Loucy (cell line): ENCODE results near the gene SCN5A.

Experiments
- H2AFZ ChIP-seq: fragments of 200-600 bp; sonication (generic); 2 replicates; pipeline ENCODE4 v1.6.0; 2016; ENCODE audit warnings: antibody characterized with exemption, mild to moderate bottlenecking, low read length, moderate library complexity
- H3F3A ChIP-seq: fragments of 200-600 bp; 2 replicates; pipeline ENCODE4 v1.6.0; 2016; ENCODE audit warnings: antibody characterized with exemption, low read depth, mild to moderate bottlenecking
- H3K27me3 ChIP-seq: fragments of 200-600 bp; sonication (generic); 2 replicates; pipeline ENCODE4 v1.6.1; 2014; ENCODE audit warnings: low read length, mild to moderate bottlenecking; ENCODE audit not compliant: insufficient read depth, poor library complexity, severe bottlenecking
- H3K36me3 ChIP-seq: fragments of 200-600 bp; sonication (generic); 2 replicates; pipeline ENCODE4 v1.6.1; 2016; ENCODE audit warnings: low read length; ENCODE audit not compliant: insufficient read depth
- H3K4me1 ChIP-seq: fragments of 200-600 bp; sonication (generic); 2 replicates; pipeline ENCODE4 v1.5.1; 2014; ENCODE audit warnings: low read length, mild to moderate bottlenecking; ENCODE audit not compliant: insufficient read depth, poor library complexity, severe bottlenecking
- H3K4me2 ChIP-seq: fragments of 200-600 bp; sonication (generic); 2 replicates; pipeline ENCODE4 v1.6.0; 2014; ENCODE audit warnings: antibody characterized with exemption, low read length, low read depth, mild to moderate bottlenecking; ENCODE audit not compliant: poor library complexity, severe bottlenecking
- H3K4me3 ChIP-seq: fragments of 200-600 bp; sonication (generic); 2 replicates; pipeline ENCODE4 v1.5.1; 2014; ENCODE audit warnings: low read length, mild to moderate bottlenecking, mixed read lengths; ENCODE audit not compliant: poor library complexity, severe bottlenecking
- H3K79me2 ChIP-seq: fragments of 200-600 bp; sonication (generic); 2 replicates; pipeline ENCODE4 v1.6.1; 2014; ENCODE audit warnings: low read length; ENCODE audit not compliant: insufficient read depth
- H3K9ac ChIP-seq: fragments of 200-600 bp; sonication (generic); 2 replicates; pipeline ENCODE4 v1.6.0; 2014; ENCODE audit warnings: mild to moderate bottlenecking, low read depth, low read length, moderate library complexity; ENCODE audit not compliant: poor library complexity, severe bottlenecking
- H3K9me2 ChIP-seq: fragments of 200-600 bp; sonication (generic); replicated peaks from 2 replicates; pipeline ENCODE4 v1.6.1; 2016; ENCODE audit warnings: low read depth, low read length, mixed read lengths
- H3K9me3 ChIP-seq: fragments of 200-600 bp; sonication (generic); 2 replicates; pipeline ENCODE4 v1.6.1; 2014; ENCODE audit warnings: mild to moderate bottlenecking, antibody characterized with exemption, low read length, low read depth; ENCODE audit not compliant: insufficient read depth
- H4K20me1 ChIP-seq: fragments of 200-600 bp; sonication (generic); 2 replicates; pipeline ENCODE4 v1.6.0; 2014; ENCODE audit warnings: antibody characterized with exemption, low read length, mild to moderate bottlenecking; ENCODE audit not compliant: insufficient read depth, poor library complexity, severe bottlenecking
- CTCF ChIP-seq: fragments of 200-600 bp; sonication (generic); conservative IDR thresholded peaks from 2 replicates; pipeline ENCODE4 v1.5.1; 2014; ENCODE audit warnings: mild to moderate bottlenecking, antibody characterized with exemption, low read length
- EZH2phosphoT487 ChIP-seq: fragments of 200-600 bp; IDR thresholded peaks from 2 replicates; pipeline ENCODE4 v1.6.1; 2018; ENCODE audit warnings: antibody characterized with exemption, mild to moderate bottlenecking, moderate library complexity, borderline replicate concordance

The SCN5A gene

GRCh38 chr3:38616658-38617057, 32.8 kb downstream of the SCN5A start:
- Histone ChIP-seq H3K4me3 (no peak overlapping the region), H3K36me3 (no peaks in the 10 kb centered on the region), H3K4me2 (no peak overlapping the region), H4K20me1 (no peaks in the 10 kb centered on the region), H3K79me2 (no peaks in the 10 kb centered on the region), H3K9ac (no peak overlapping the region), H2AFZ (no peak overlapping the region; the same call in 1 of the 2 replicates), H3F3A (no peaks in the 10 kb centered on the region), H3K9me3 (no peaks in the 10 kb centered on the region), H3K27me3 (no peaks in the 10 kb centered on the region), H3K4me1 (peaks cover 6% of the 10 kb centered on the region), H3K9me2 (no peaks in the 10 kb centered on the region)
- TF ChIP-seq CTCF, result no peak

- H3K4me1 ChIP-seq, result peaks cover 6% of the 10 kb centered on the region
- no peaks in the 10 kb centered on the region for H3K9me2 ChIP-seq
- no peak for TF ChIP-seq EZH2phosphoT487
- no peaks in the 10 kb centered on the region for H3K27me3 ChIP-seq
- no peak overlapping the region for H3K4me3 ChIP-seq
- H3K9ac ChIP-seq, result no peak overlapping the region
- no peak overlapping the region for H2AFZ ChIP-seq
- H3K79me2 ChIP-seq, result no peaks in the 10 kb centered on the region
- H3K9me3 ChIP-seq, result no peaks in the 10 kb centered on the region
- H4K20me1 ChIP-seq, result no peaks in the 10 kb centered on the region
- H3K36me3 ChIP-seq, result no peaks in the 10 kb centered on the region
- H3K4me2 ChIP-seq, result no peak overlapping the region
- no peaks in the 10 kb centered on the region for H3F3A ChIP-seq
These were observed 33.4 kb downstream of the SCN5A start for GRCh38 chr3:38616111-38616510.

GRCh38 chr3:38614651-38615352, 34.7 kb downstream of the SCN5A start:
- no peaks in the 10 kb centered on the region for H3K36me3 ChIP-seq
- no peaks in the 10 kb centered on the region for H3K9me2 ChIP-seq
- TF ChIP-seq CTCF (no peak), EZH2phosphoT487 (no peak)
- H4K20me1 ChIP-seq, result no peaks in the 10 kb centered on the region
- no peak overlapping the region for H3K4me3 ChIP-seq
- H3K9ac ChIP-seq, result no peak overlapping the region
- H3K4me1 ChIP-seq, result peaks cover 6% of the 10 kb centered on the region
- no peaks in the 10 kb centered on the region for H3K79me2 ChIP-seq
- H2AFZ ChIP-seq, result no peak overlapping the region
- no peaks in the 10 kb centered on the region for H3F3A ChIP-seq
- no peak overlapping the region for H3K4me2 ChIP-seq
- H3K27me3 ChIP-seq, result no peaks in the 10 kb centered on the region
- no peaks in the 10 kb centered on the region for H3K9me3 ChIP-seq

GRCh38 chr3:38614091-38614490, 35.4 kb downstream of the SCN5A start:
- Histone ChIP-seq H3K4me2 (no peak overlapping the region), H3K9me2 (no peaks in the 10 kb centered on the region), H3F3A (no peaks in the 10 kb centered on the region), H2AFZ (no peak overlapping the region), H3K9me3 (no peaks in the 10 kb centered on the region), H3K4me1 (peaks cover 6% of the 10 kb centered on the region), H3K27me3 (no peaks in the 10 kb centered on the region), H3K4me3 (no peak overlapping the region), H3K36me3 (no peaks in the 10 kb centered on the region), H3K79me2 (no peaks in the 10 kb centered on the region), H4K20me1 (no peaks in the 10 kb centered on the region), H3K9ac (no peak overlapping the region)
- TF ChIP-seq CTCF (no peak), EZH2phosphoT487 (no peak)
